GM23248 (cell line): Measurements from ENCODE around the gene LMO7.

Source experiments
- EZH2 ChIP-seq: fragments of 200-600 bp; sonication (generic); IDR thresholded peaks from 2 replicates; pipeline ENCODE4 v1.6.1; 2018; ENCODE audit warnings: antibody characterized with exemption, mild to moderate bottlenecking; ENCODE audit not compliant: insufficient read depth, poor library complexity, severe bottlenecking
- EZH2phosphoT487 ChIP-seq: fragments of 200-600 bp; sonication (generic); IDR thresholded peaks from 2 replicates; pipeline ENCODE4 v1.6.1; 2018; ENCODE audit warnings: antibody characterized with exemption, moderate library complexity, mild to moderate bottlenecking, low read depth; ENCODE audit not compliant: insufficient read depth

DNA sequence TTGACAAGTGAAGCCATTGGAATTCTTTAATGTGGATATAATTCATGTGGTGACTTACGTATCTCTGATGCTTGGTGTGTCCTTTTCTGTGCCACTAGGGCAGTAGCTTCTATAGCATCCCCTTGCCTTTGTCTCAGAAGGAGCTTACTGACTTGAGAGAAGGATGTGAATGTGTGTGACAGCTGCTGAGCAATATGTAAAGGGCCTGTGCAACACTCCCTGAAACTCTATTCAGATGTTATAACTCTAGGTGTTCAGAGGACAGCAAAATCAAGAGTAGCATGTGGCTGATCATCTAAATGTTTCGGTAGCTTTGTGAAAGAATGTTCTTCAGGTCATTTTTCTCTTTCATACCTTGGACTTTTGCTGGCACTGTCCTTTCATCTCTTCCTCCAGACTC, 189.5 kb downstream of the LMO7 start:
- TF ChIP-seq EZH2phosphoT487 (no peak), EZH2 (no peak)
